GM18507 (cell line): ENCODE data around the gene C1orf174.

Experiments used
- DNase-seq: peaks from one replicate; pipeline ENCODE4 v3.0.0; 2011; ENCODE audit warnings: low read depth; ENCODE audit not compliant: insufficient read length; ENCODE audit errors: extremely low spot score
- FAIRE-seq: peaks from 2 replicates; lab custom pipeline; 2011; peaks lifted over from hg19 to GRCh38; lab: Jason Lieb, UNC

Gene C1orf174

GRCh38 chr1:3852711-3853485, 47.2 kb downstream of the C1orf174 start:
- no peak for DNase-seq

GRCh38 chr1:3852091-3852490, 48.0 kb downstream of the C1orf174 start:
- no peak for DNase-seq
- no peak for FAIRE-seq

More at GRCh38 chr1:3852711-3853485, 47.2 kb downstream of the C1orf174 start:
- no peak for FAIRE-seq

GRCh38 chr1:3851292-3851691, 48.8 kb downstream of the C1orf174 start:
- no peak for FAIRE-seq
- no peak for DNase-seq

GRCh38 chr1:3850857-3851256, 49.2 kb downstream of the C1orf174 start:
- no peak for DNase-seq
- FAIRE-seq, result no peak

GRCh38 chr1:3847081-3847480, 53.0 kb downstream of the C1orf174 start:
- FAIRE-seq, result no peak
- DNase-seq, result no peak

GRCh38 chr1:3846541-3846940, 53.5 kb downstream of the C1orf174 start:
- DNase-seq, result no peak
- no peak for FAIRE-seq

- DNase-seq, result no peak
- FAIRE-seq, result no peak
Measured at GRCh38 chr1:3842912-3843311, 57.2 kb downstream of the C1orf174 start.

- no peak for DNase-seq
- FAIRE-seq, result no peak
Measured at GRCh38 chr1:3841491-3841890, 58.6 kb downstream of the C1orf174 start.
